ENCODE results near the gene GMFB.
A peak's percentile ranks its signal among the peaks of the same experiment; 100 is the strongest.
"Not testable (repeated sequence)": the region's sequence is repeated elsewhere in the genome, so short reads cannot be mapped to it uniquely, and the experiment has no call there.

The GMFB gene

DNA sequence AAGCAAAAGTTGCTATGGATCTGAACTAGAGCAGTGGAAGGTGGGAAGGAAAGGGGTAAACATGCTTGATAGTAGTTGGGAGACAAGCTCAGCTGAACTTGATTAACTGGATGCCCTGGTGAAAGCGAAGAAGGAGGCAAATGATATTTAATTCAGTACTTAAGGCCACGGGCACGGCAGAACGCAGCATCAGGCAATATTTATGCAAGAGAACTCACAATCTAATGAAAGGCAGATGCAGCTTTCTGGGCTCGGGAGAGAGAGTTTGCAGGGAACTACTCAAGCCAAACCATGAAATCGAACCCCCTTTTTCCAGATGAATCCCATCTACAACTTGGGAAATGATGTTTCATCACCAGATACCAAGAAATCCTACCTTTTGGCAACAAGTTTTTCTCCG, 44.1 kb downstream of the GMFB start:
- H3K27me3 ChIP-seq (ENCODE audit: control insufficient read depth, insufficient read depth, low read length) = 0 out of 2 replicates have a peak, but pooled peaks cover 4% of the 10 kb centered on the region
- H3K36me3 ChIP-seq (ENCODE audit: control insufficient read depth, insufficient read depth, low read length) = no peaks in the 10 kb centered on the region
- no peaks in the 10 kb centered on the region for H3K9me3 ChIP-seq (ENCODE audit: control insufficient read depth, insufficient read depth, low read depth, low read length)
- H3K4me3 ChIP-seq (ENCODE audit: low read depth, low read length) = no peak overlapping the region
- no peak overlapping the region for H3K27ac ChIP-seq (ENCODE audit: low read depth, low read length)
- peaks cover 12% of the 10 kb centered on the region for H3K4me1 ChIP-seq (ENCODE audit: control insufficient read depth, insufficient read depth, low read length)
- H3K9ac ChIP-seq (ENCODE audit: low read length) = no peak overlapping the region

DNA sequence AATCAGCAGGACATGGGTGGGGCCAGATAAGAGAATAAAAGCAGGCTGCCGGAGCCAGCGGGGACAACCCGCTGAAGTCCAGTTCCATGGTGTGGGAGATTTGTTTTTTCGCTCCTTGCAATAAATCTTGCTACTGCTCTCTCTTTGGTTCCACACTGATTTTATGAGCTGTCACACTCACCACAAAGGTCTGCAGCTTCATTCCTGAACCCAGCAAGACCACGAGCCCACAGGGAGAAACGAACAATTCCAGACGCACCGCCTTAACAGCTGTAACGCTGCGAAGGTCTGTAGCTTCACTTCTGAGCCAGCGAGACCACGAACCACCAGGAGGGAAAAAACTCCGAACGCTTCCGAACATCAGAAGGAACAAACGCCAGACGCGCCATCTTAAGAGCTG, 44.8 kb downstream of the GMFB start:
- H3K27me3 ChIP-seq (ENCODE audit: control insufficient read depth, insufficient read depth, low read length) = 0 out of 2 replicates have a peak, but pooled peaks cover 2% of the 10 kb centered on the region
- no peak overlapping the region for H3K9ac ChIP-seq (ENCODE audit: low read length)
- H3K9me3 ChIP-seq (ENCODE audit: control insufficient read depth, insufficient read depth, low read depth, low read length) = no peaks in the 10 kb centered on the region
- H3K4me1 ChIP-seq (ENCODE audit: control insufficient read depth, insufficient read depth, low read length) = peaks cover 16% of the 10 kb centered on the region
- no peak overlapping the region for H3K4me3 ChIP-seq (ENCODE audit: low read depth, low read length)
- no peaks in the 10 kb centered on the region for H3K36me3 ChIP-seq (ENCODE audit: control insufficient read depth, insufficient read depth, low read length)
- no peak overlapping the region for H3K27ac ChIP-seq (ENCODE audit: low read depth, low read length)

GRCh38 chr14:54442961-54443360, 45.8 kb downstream of the GMFB start:
- H3K9me3 ChIP-seq (ENCODE audit: control insufficient read depth, insufficient read depth, low read depth, low read length); H3K27ac ChIP-seq (ENCODE audit: low read depth, low read length): not testable (repeated sequence)

GRCh38 chr14:54440873-54441868, 47.6 kb downstream of the GMFB start, which contains the start of gene CNIH1:
CNIH1 (minus strand) TSS chr14:54441374; CDS start chr14:54441327, 47 bp downstream.
- peak within 1 kb of the TSS; percentile 99 for H3K4me3 ChIP-seq (ENCODE audit: low read depth, low read length)
- H3K27ac ChIP-seq (ENCODE audit: low read depth, low read length) = peak within 1 kb of the TSS; percentile 93
- no peaks in the 10 kb centered on the region for H3K9me3 ChIP-seq (ENCODE audit: control insufficient read depth, insufficient read depth, low read depth, low read length)
- no peaks in the 10 kb centered on the region for H3K27me3 ChIP-seq (ENCODE audit: control insufficient read depth, insufficient read depth, low read length)
- H3K36me3 ChIP-seq (ENCODE audit: control insufficient read depth, insufficient read depth, low read length) = no peaks in the 10 kb centered on the region
- H3K4me1 ChIP-seq (ENCODE audit: control insufficient read depth, insufficient read depth, low read length) = peaks cover 30% of the 10 kb centered on the region
- H3K9ac ChIP-seq (ENCODE audit: low read length) = peak within 1 kb of the TSS; percentile 98

More at GRCh38 chr14:54442961-54443360, 45.8 kb downstream of the GMFB start:
- H3K4me3 ChIP-seq (ENCODE audit: low read depth, low read length); H3K27me3 ChIP-seq (ENCODE audit: control insufficient read depth, insufficient read depth, low read length); H3K9ac ChIP-seq (ENCODE audit: low read length); H3K36me3 ChIP-seq (ENCODE audit: control insufficient read depth, insufficient read depth, low read length): not testable (repeated sequence)
- H3K4me1 ChIP-seq (ENCODE audit: control insufficient read depth, insufficient read depth, low read length) = peaks cover 26% of the 10 kb centered on the region

DNA sequence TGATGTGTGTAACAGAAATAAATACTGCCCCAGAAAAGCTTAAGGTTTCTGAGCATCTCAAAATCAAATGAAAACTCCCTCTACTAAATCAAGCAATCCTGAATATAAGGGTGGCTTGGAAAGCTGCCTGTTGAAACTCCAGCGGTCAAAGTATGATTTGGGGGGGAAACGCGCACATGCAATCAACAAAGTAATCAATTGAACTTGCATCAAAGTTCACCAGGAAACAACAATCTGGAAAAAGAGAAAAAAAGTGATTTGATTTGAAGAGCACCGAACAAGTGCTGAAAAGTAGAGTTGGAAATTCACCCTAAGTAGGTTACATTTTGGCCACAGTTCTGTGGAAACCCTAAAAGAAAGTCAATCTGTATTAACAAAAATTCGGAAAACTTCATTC, 48.3 kb downstream of the GMFB start:
- Histone ChIP-seq H3K36me3 (ENCODE audit: control insufficient read depth, insufficient read depth, low read length) (no peaks in the 10 kb centered on the region), H3K27me3 (ENCODE audit: control insufficient read depth, insufficient read depth, low read length) (no peaks in the 10 kb centered on the region), H3K4me3 (ENCODE audit: low read depth, low read length) (peak overlapping the region; percentile 99), H3K27ac (ENCODE audit: low read depth, low read length) (peak overlapping the region; percentile 93), H3K9ac (ENCODE audit: low read length) (peak overlapping the region; percentile 98), H3K4me1 (ENCODE audit: control insufficient read depth, insufficient read depth, low read length) (peaks cover 33% of the 10 kb centered on the region), H3K9me3 (ENCODE audit: control insufficient read depth, insufficient read depth, low read depth, low read length) (no peaks in the 10 kb centered on the region)

DNA sequence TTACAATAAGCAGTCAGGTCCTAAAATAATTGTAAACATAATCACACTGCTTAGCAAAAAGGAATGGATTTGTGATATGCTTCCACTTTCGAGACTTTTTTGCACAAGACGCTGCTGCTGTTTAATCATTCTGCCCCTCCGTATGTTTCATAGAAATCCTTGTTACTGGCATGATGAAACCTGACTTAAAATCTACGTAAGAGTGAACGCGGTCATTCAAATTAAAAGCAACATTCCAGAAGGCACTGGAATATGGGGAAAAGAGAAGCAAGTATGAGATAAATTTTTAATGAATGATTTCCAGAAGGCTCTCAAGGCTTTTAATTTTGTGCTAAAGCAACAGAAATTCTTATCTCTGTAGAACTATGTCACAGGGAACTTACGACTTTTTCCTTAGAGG, 48.7 kb downstream of the GMFB start:
- H3K9ac ChIP-seq (ENCODE audit: low read length) = peak overlapping the region; percentile 98
- peak overlapping the region; percentile 93; the same call in 1 of the 2 replicates for H3K27ac ChIP-seq (ENCODE audit: low read depth, low read length)
- peaks cover 33% of the 10 kb centered on the region for H3K4me1 ChIP-seq (ENCODE audit: control insufficient read depth, insufficient read depth, low read length)
- H3K27me3 ChIP-seq (ENCODE audit: control insufficient read depth, insufficient read depth, low read length) = no peaks in the 10 kb centered on the region
- peak overlapping the region; percentile 99 for H3K4me3 ChIP-seq (ENCODE audit: low read depth, low read length)
- no peaks in the 10 kb centered on the region for H3K9me3 ChIP-seq (ENCODE audit: control insufficient read depth, insufficient read depth, low read depth, low read length)
- no peaks in the 10 kb centered on the region for H3K36me3 ChIP-seq (ENCODE audit: control insufficient read depth, insufficient read depth, low read length)

DNA sequence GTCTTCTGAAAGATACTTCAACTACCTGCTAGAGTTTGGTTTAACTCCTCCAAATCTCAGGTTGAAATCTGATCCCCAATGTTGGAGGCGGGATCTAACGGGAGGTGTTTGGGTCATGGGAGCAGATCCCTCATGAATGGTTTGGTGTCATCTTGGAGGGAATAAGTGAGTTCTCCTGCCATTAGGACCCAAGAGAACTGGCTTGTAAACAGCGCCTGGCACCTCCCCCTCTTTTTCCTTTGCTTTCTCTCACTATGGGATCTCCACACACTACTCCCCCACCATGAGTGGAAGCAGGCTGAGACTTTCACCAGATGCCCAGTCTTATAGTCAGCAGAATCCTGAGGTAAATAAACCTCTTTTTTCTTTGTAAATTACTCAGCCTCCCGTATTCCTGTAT, 50.1 kb downstream of the GMFB start:
- Histone ChIP-seq H3K27me3 (ENCODE audit: control insufficient read depth, insufficient read depth, low read length) (no peaks in the 10 kb centered on the region), H3K9ac (ENCODE audit: low read length) (no peak overlapping the region), H3K9me3 (ENCODE audit: control insufficient read depth, insufficient read depth, low read depth, low read length) (no peaks in the 10 kb centered on the region), H3K27ac (ENCODE audit: low read depth, low read length) (no peak overlapping the region), H3K4me1 (ENCODE audit: control insufficient read depth, insufficient read depth, low read length) (peaks cover 45% of the 10 kb centered on the region), H3K36me3 (ENCODE audit: control insufficient read depth, insufficient read depth, low read length) (0 out of 2 replicates have a peak, but pooled peaks cover 9% of the 10 kb centered on the region), H3K4me3 (ENCODE audit: low read depth, low read length) (peak overlapping the region; percentile 3; the same call in 1 of the 2 replicates)

DNA sequence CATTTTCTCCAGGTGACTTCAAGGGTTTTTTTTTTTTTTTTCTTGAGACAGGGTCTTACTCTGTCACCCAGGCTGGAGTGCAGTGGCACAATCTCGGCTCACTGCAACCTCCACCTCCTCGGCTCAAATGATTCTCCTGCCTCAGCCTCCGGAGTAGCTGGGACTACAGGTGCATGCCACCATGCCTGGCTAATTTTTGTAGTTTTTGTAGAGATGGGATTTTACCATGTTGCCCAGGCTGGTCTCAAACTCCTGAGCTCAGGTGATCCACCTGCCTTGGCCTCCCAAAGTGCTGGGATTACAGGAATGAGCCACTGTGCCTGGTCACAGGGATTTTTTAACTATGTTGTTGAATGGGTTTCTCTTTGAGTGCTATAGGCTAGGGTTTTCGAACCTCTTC, 50.8 kb downstream of the GMFB start:
- peaks cover 48% of the 10 kb centered on the region for H3K4me1 ChIP-seq (ENCODE audit: control insufficient read depth, insufficient read depth, low read length)
- not testable (repeated sequence) for H3K9me3 ChIP-seq (ENCODE audit: control insufficient read depth, insufficient read depth, low read depth, low read length); H3K27ac ChIP-seq (ENCODE audit: low read depth, low read length); H3K36me3 ChIP-seq (ENCODE audit: control insufficient read depth, insufficient read depth, low read length); H3K4me3 ChIP-seq (ENCODE audit: low read depth, low read length); H3K9ac ChIP-seq (ENCODE audit: low read length); H3K27me3 ChIP-seq (ENCODE audit: control insufficient read depth, insufficient read depth, low read length)

DNA sequence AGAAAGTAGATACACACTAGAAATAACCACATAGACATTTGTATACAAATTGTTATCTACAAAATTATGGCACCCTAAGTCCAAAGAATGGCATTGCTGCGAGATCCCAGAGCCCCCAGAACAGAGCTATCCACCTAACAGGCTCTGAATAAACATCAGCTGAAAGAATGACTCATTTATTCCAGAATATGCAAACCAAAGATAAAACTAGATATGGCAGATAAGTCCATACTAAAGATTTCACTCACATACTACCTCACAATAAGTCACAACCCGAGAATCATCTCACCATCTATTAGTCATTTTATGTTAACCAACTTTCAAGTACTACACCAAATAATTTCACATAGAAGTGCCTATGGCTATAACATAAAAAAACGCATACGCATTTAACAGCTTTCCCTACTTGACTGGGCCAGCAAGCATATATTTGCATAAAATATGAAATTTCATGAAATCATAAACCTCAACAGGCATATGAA, 53.2 kb downstream of the GMFB start:
- H3K9me3 ChIP-seq (ENCODE audit: control insufficient read depth, insufficient read depth, low read depth, low read length) = no peaks in the 10 kb centered on the region
- H3K9ac ChIP-seq (ENCODE audit: low read length) = no peak overlapping the region
- peaks cover 27% of the 10 kb centered on the region for H3K36me3 ChIP-seq (ENCODE audit: control insufficient read depth, insufficient read depth, low read length)
- H3K27ac ChIP-seq (ENCODE audit: low read depth, low read length) = no peak overlapping the region
- H3K4me1 ChIP-seq (ENCODE audit: control insufficient read depth, insufficient read depth, low read length) = peaks cover 46% of the 10 kb centered on the region
- H3K27me3 ChIP-seq (ENCODE audit: control insufficient read depth, insufficient read depth, low read length) = no peaks in the 10 kb centered on the region
- no peak overlapping the region for H3K4me3 ChIP-seq (ENCODE audit: low read depth, low read length)

GRCh38 chr14:54428527-54428926, 60.3 kb downstream of the GMFB start:
- Histone ChIP-seq H3K36me3 (ENCODE audit: control insufficient read depth, insufficient read depth, low read length) (peaks cover 84% of the 10 kb centered on the region), H3K27ac (ENCODE audit: low read depth, low read length) (no peak overlapping the region), H3K9ac (ENCODE audit: low read length) (no peak overlapping the region), H3K27me3 (ENCODE audit: control insufficient read depth, insufficient read depth, low read length) (no peaks in the 10 kb centered on the region), H3K4me3 (ENCODE audit: low read depth, low read length) (no peak overlapping the region), H3K9me3 (ENCODE audit: control insufficient read depth, insufficient read depth, low read depth, low read length) (no peaks in the 10 kb centered on the region), H3K4me1 (ENCODE audit: control insufficient read depth, insufficient read depth, low read length) (peaks cover 5% of the 10 kb centered on the region; the same call in 1 of the 2 replicates)

DNA sequence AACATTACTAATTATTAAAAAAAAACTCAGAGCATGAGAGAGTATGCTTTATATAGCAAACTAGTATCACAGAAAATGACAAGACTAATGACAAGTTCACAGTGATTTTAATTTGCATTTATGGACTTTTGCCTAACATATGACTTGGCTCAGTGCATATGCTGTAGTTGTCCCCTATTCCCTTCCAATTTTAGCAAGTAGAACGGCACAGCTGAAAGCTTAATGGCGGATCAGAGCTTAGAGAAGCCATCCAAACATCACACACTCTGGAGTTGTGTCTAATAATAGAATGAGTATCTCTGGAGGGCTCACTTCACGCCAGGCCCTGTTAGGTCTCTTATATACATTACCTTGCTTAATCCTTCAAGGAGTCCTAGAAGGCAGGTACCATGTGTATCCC, 60.9 kb downstream of the GMFB start:
- Histone ChIP-seq H3K9me3 (ENCODE audit: control insufficient read depth, insufficient read depth, low read depth, low read length) (no peaks in the 10 kb centered on the region), H3K4me3 (ENCODE audit: low read depth, low read length) (no peak overlapping the region), H3K27me3 (ENCODE audit: control insufficient read depth, insufficient read depth, low read length) (no peaks in the 10 kb centered on the region), H3K9ac (ENCODE audit: low read length) (no peak overlapping the region), H3K4me1 (ENCODE audit: control insufficient read depth, insufficient read depth, low read length) (peaks cover 1% of the 10 kb centered on the region; the same call in 1 of the 2 replicates), H3K36me3 (ENCODE audit: control insufficient read depth, insufficient read depth, low read length) (peaks cover 87% of the 10 kb centered on the region), H3K27ac (ENCODE audit: low read depth, low read length) (no peak overlapping the region)

Data from HUES6 (cell line).